Pancreas (tissue), 10 donors: ENCODE measurements around the gene NECTIN1. TPM values are rescaled to one million over a fixed set of nuclear protein-coding genes. Genes with fewer than 3 reads are reported as not detected.

ENCODE experiments used
- ATAC-seq, 4 donors: fragments of 200-7000 bp; cut with Tn5 transposase; one replicate each; pipeline versions ENCODE4 v1.8.0 to v1.9.1; 2020; ENCODE audit warnings: mild to moderate bottlenecking in 4 of 4, moderate library complexity in 4 of 4
- DNase-seq, 6 donors: peaks; one replicate each; pipeline ENCODE4 v3.0.0-alpha.2; 2020
- FAIRE-seq: peaks from 2 replicates; lab custom pipeline; 2012; peaks lifted over from hg19 to GRCh38; lab: Jason Lieb, UNC
- H3K27ac ChIP-seq, 4 donors: fragments of 200-600 bp; sonication (generic); 1 replicate in 3 of 4; 2 replicates in 1 of 4; pipeline versions ENCODE4 v1.5.0 to v1.8.0; 2020
- H3K27me3 ChIP-seq, 4 donors: fragments of 200-600 bp; one replicate each; pipeline ENCODE4 v1.8.0; 2021
- H3K36me3 ChIP-seq, 3 donors: fragments of 200-600 bp; sonication (generic) in 1 of 3; one replicate each; pipeline versions ENCODE4 v1.5.0 to v1.8.0; 2020 to 2021
- H3K4me1 ChIP-seq, 3 donors: fragments of 200-600 bp; one replicate each; pipeline ENCODE4 v1.8.0; 2021
- H3K4me3 ChIP-seq, 4 donors: fragments of 200-600 bp; sonication (generic) in 2 of 4; one replicate each; pipeline versions ENCODE4 v1.5.0 to v1.8.0; 2020 to 2021
- H3K9me3 ChIP-seq, 4 donors: fragments of 200-600 bp; one replicate each; pipeline ENCODE4 v1.8.0; 2021
- CTCF ChIP-seq, 4 donors: fragments of 200-600 bp; sonication (generic) in 3 of 4; IDR thresholded peaks; one replicate each; pipeline versions ENCODE4 v1.5.0 to v1.8.0; 2021; ENCODE audit warnings: antibody characterized with exemption in 4 of 4
- WGBS, 2 donors: extraction: QIAGEN DNeasy Blood & Tissue Kit; methylation state at CpG; one replicate each; pipeline ENCODE4 v1.1.7; 2013; 5-methylcytosine and 5-hydroxymethylcytosine counted together
- intact Hi-C, 3 donors: fragments of 100-400 bp; cut with DNase I; formaldehyde crosslinking; loops; one replicate each; pipeline versions ENCODE4 v1.11.1 to v1.14.2; 2022
- polyA plus RNA-seq, 2 donors: library from polyadenylated mRNA; stranded (reverse); fragments of 200-250 nt; gene quantifications; one replicate each; pipeline ENCODE4 v1.2.3, GENCODE V29; 2013
- total RNA-seq, 6 donors: library from RNA; stranded (reverse); fragmentation: NEBNext Ultra II Directional in 4 of 6; extraction: Animal tissue kit (Norgen Biotek cat#: 25700) in 4 of 6; gene quantifications; one replicate each; pipeline versions ENCODE4 v1.2.1 to v1.2.4, GENCODE V29; 2021 to 2023
- donor health status: healthy with polysubstance abuse.
- donor health status: DM: no; HTN: no; CAD: no; lungs with moderate emphysema.
- donor health status: DM: no; HTN: no; CAD: no.
- donor health status: control.
- donor health status: control.
- donor health status: Bipolar disorder and iron deficiency.
- donor health status: DM: yes; HTN: yes; CAD: no.
- donor health status: DM: no; HTN: no; CAD: no.
- donor health status: DM: no; HTN: no; CAD: no.
- donor health status: DM: yes; HTN: yes; CAD: no.

Gene NECTIN1
- total and polyA plus RNA-seq, 8 donors, result 7.9 to 24.7 (median 19.0) TPM

- H3K27me3 ChIP-seq, result no peaks in the 10 kb centered on the region
- DNase-seq, result no peak
- FAIRE-seq, result no peak
- no peak for TF ChIP-seq CTCF (IDR thresholded peaks at IDR 0.05)
- intact Hi-C loops, result no loop called here
- H3K4me1 ChIP-seq, result peaks cover 7 to 24% (median 16%) of the 10 kb centered on the region in 3 donors
- no peaks in the 10 kb centered on the region for H3K9me3 ChIP-seq
- no peak overlapping the region for H3K4me3 ChIP-seq
- 93 to 95% methylated on average over 5 of the region's 5 CpGs for WGBS, 2 donors
- H3K27ac ChIP-seq, result no peak overlapping the region
- H3K36me3 ChIP-seq, result no peaks in the 10 kb centered on the region
- ATAC-seq, result no peak
Observed at GRCh38 chr11:119738059-119738439, 9.0 kb upstream of the NECTIN1 start.

- TF ChIP-seq CTCF (IDR thresholded peaks at IDR 0.05), result no peak
- DNase-seq, result no peak
- H3K27ac ChIP-seq, result no peak overlapping the region
- ATAC-seq, result no peak
- WGBS, 2 donors, result 92 to 96% methylated on average over 8 of the region's 8 CpGs
- H3K36me3 ChIP-seq, result no peaks in the 10 kb centered on the region
- intact Hi-C loops, result no loop called here
- peaks cover 7 to 24% (median 16%) of the 10 kb centered on the region in 3 donors for H3K4me1 ChIP-seq
- no peaks in the 10 kb centered on the region for H3K27me3 ChIP-seq
- no peak for FAIRE-seq
- H3K4me3 ChIP-seq, result no peak overlapping the region
- no peaks in the 10 kb centered on the region for H3K9me3 ChIP-seq
Observed at GRCh38 chr11:119737366-119738058, 8.5 kb upstream of the NECTIN1 start.

- Histone ChIP-seq H3K27me3 (no peaks in the 10 kb centered on the region), H3K9me3 (no peaks in the 10 kb centered on the region), H3K36me3 (no peaks in the 10 kb centered on the region), H3K4me3 (no peak overlapping the region), H3K4me1 (peaks cover 0 to 11% (median 8%) of the 10 kb centered on the region in 3 donors), H3K27ac (no peak overlapping the region)
- ATAC-seq (peak in 3 of 4 donors; percentile 32 to 36 (median 33)), DNase-seq (no peak), FAIRE-seq (no peak)
- intact Hi-C loops, result loop anchor here in 1 of 3 donors (5.0 kb wide), 1 partner anchor 72 kb away; no protein-coding TSS in a partner anchor
- no peak for TF ChIP-seq CTCF (IDR thresholded peaks at IDR 0.05)
- 28 to 35% methylated on average over 2 of the region's 2 CpGs for WGBS, 2 donors
Observed at GRCh38 chr11:119734788-119735187, 5.8 kb upstream of the NECTIN1 start.

- intact Hi-C loops, result loop anchor here in 1 of 3 donors (5.0 kb wide), 1 partner anchor 69 kb away; no protein-coding TSS in a partner anchor
- Histone ChIP-seq H3K4me3 (peak overlapping the region in 1 of 4 donors; percentile 86), H3K27me3 (no peaks in the 10 kb centered on the region), H3K9me3 (no peaks in the 10 kb centered on the region), H3K36me3 (no peaks in the 10 kb centered on the region), H3K4me1 (peaks cover 0 to 5% (median 0%) of the 10 kb centered on the region in 3 donors), H3K27ac (peak overlapping the region in 2 of 4 donors; percentile 85)
- no peak for TF ChIP-seq CTCF (IDR thresholded peaks at IDR 0.05)
- 30 to 59% methylated on average over 5 to 6 of the region's 6 CpGs for WGBS, 2 donors
- FAIRE-seq (no peak), DNase-seq (peak in 2 of 6 donors; percentile 35), ATAC-seq (no peak)
Observed at GRCh38 chr11:119730789-119731386, 1.9 kb upstream of the NECTIN1 start.
